Trophoblast cell (in vitro differentiated cells and primary cell): Measurements from ENCODE around the gene PPARGC1A.

Experiments used
- DNase-seq, 2 donors: peaks; one replicate each; pipeline ENCODE4 v3.0.0-alpha.2; 2016
- H2AFZ ChIP-seq: 2 replicates; pipeline ENCODE4 v1.6.1; 2013; ENCODE audit warnings: low read length, moderate library complexity, mild to moderate bottlenecking; ENCODE audit not compliant: insufficient read depth, poor library complexity
- H2AK5ac ChIP-seq: 2 replicates; pipeline ENCODE4 v1.6.1; 2013; ENCODE audit warnings: mild to moderate bottlenecking, low read length
- H2BK120ac ChIP-seq: 2 replicates; pipeline ENCODE4 v1.6.1; 2013; ENCODE audit warnings: low read length, mild to moderate bottlenecking, moderate library complexity; ENCODE audit not compliant: insufficient read depth, poor library complexity
- H2BK12ac ChIP-seq: 2 replicates; pipeline ENCODE4 v1.6.1; 2013; ENCODE audit warnings: mild to moderate bottlenecking, low read length, moderate library complexity
- H2BK5ac ChIP-seq: 2 replicates; pipeline ENCODE4 v1.6.1; 2013; ENCODE audit warnings: low read length, low read depth, moderate library complexity, mild to moderate bottlenecking; ENCODE audit not compliant: poor library complexity
- H3K14ac ChIP-seq: 2 replicates; pipeline ENCODE4 v1.6.1; 2013; ENCODE audit warnings: mild to moderate bottlenecking, low read length
- H3K18ac ChIP-seq: 2 replicates; pipeline ENCODE4 v1.6.1; 2013; ENCODE audit warnings: mild to moderate bottlenecking, low read length
- H3K23ac ChIP-seq: 2 replicates; pipeline ENCODE4 v1.6.1; 2013; ENCODE audit warnings: low read length
- H3K27ac ChIP-seq: 2 replicates; pipeline ENCODE4 v1.5.1; 2013; ENCODE audit warnings: low read depth, mild to moderate bottlenecking, inconsistent platforms, low read length, moderate library complexity
- H3K27me3 ChIP-seq: 2 replicates; pipeline ENCODE4 v1.6.1; 2013; ENCODE audit warnings: inconsistent platforms, mild to moderate bottlenecking, low read length, moderate library complexity; ENCODE audit not compliant: insufficient read depth
- H3K36me3 ChIP-seq, 2 experiments: 1 replicate in 1 of 2; 2 replicates in 1 of 2; pipeline ENCODE4 v1.6.1; 2013; ENCODE audit warnings: low read length in 2 of 2, mild to moderate bottlenecking in 2 of 2, moderate library complexity in 1 of 2; ENCODE audit not compliant: insufficient read depth in 2 of 2, control insufficient read depth in 1 of 2
- H3K4ac ChIP-seq: 2 replicates; pipeline ENCODE4 v1.6.1; 2013; ENCODE audit warnings: low read depth, mild to moderate bottlenecking, low read length, moderate library complexity
- H3K4me1 ChIP-seq, 2 experiments: 1 replicate in 1 of 2; 2 replicates in 1 of 2; pipeline ENCODE4 v1.6.1; 2013; ENCODE audit warnings: low read length in 2 of 2, mild to moderate bottlenecking in 2 of 2, moderate library complexity in 1 of 2; ENCODE audit not compliant: insufficient read depth in 2 of 2, control insufficient read depth in 1 of 2
- H3K4me2 ChIP-seq: 2 replicates; pipeline ENCODE4 v1.6.1; 2013; ENCODE audit warnings: inconsistent platforms, mild to moderate bottlenecking, low read length, moderate library complexity
- H3K4me3 ChIP-seq: 2 replicates; pipeline ENCODE4 v1.5.1; 2013; ENCODE audit warnings: mild to moderate bottlenecking, low read depth, low read length, inconsistent platforms
- H3K79me1 ChIP-seq: one replicate; pipeline ENCODE4 v1.6.1; 2013; ENCODE audit warnings: low read length
- H3K79me2 ChIP-seq: 2 replicates; pipeline ENCODE4 v1.6.1; 2013; ENCODE audit warnings: low read length, mild to moderate bottlenecking; ENCODE audit not compliant: control insufficient read depth, insufficient read depth, poor library complexity
- H3K9ac ChIP-seq: 2 replicates; pipeline ENCODE4 v1.6.1; 2013; ENCODE audit warnings: mild to moderate bottlenecking, low read length
- H3K9me3 ChIP-seq: 2 replicates; pipeline ENCODE4 v1.6.1; 2013; ENCODE audit warnings: low read depth, mild to moderate bottlenecking, control low read depth, inconsistent platforms, low read length; ENCODE audit not compliant: insufficient read depth
- H4K12ac ChIP-seq: 2 replicates; pipeline ENCODE4 v1.6.1; 2013; ENCODE audit warnings: low read depth, mild to moderate bottlenecking, low read length, moderate library complexity
- H4K8ac ChIP-seq: 2 replicates; pipeline ENCODE4 v1.6.1; 2013; ENCODE audit warnings: low read depth, mild to moderate bottlenecking, low read length, moderate library complexity
- H4K91ac ChIP-seq: one replicate; pipeline ENCODE4 v1.6.1; 2013; ENCODE audit warnings: low read depth, mild to moderate bottlenecking, low read length, moderate library complexity
- WGBS: extraction: QIAGEN DNeasy Blood & Tissue Kit; methylation state at CpG from one replicate; pipeline ENCODE4 v1.1.7; 2013; ENCODE audit warnings: missing lambda C conversion rate; ENCODE audit not compliant: insufficient read length, insufficient coverage; ENCODE audit errors: extremely low coverage; 5-methylcytosine and 5-hydroxymethylcytosine counted together

Gene PPARGC1A

GRCh38 chr4:23769406-23769805 is 120.4 kb downstream of the PPARGC1A start:
- H4K8ac ChIP-seq, result no peak overlapping the region
- no peak for DNase-seq
- no peak overlapping the region for H4K91ac ChIP-seq
- H2AFZ ChIP-seq, result no peak overlapping the region
- H3K4ac ChIP-seq, result no peak overlapping the region
- no peak overlapping the region for H2BK5ac ChIP-seq
- H3K36me3 ChIP-seq, result no peaks in the 10 kb centered on the region
- no peak overlapping the region for H2AK5ac ChIP-seq
- H2BK12ac ChIP-seq, result no peak overlapping the region
- H3K27ac ChIP-seq, result no peak overlapping the region
- H3K9ac ChIP-seq, result no peak overlapping the region
- H3K4me1 ChIP-seq, result no peaks in the 10 kb centered on the region
- no peaks in the 10 kb centered on the region for H3K9me3 ChIP-seq
- no peaks in the 10 kb centered on the region for H3K79me2 ChIP-seq
- no peaks in the 10 kb centered on the region for H3K27me3 ChIP-seq
- no peak overlapping the region for H2BK120ac ChIP-seq
- H3K4me3 ChIP-seq, result no peak overlapping the region
- no peak overlapping the region for H3K18ac ChIP-seq
- no peak overlapping the region for H3K4me2 ChIP-seq
- H3K14ac ChIP-seq, result no peak overlapping the region
- H3K23ac ChIP-seq, result no peak overlapping the region
- H4K12ac ChIP-seq, result no peak overlapping the region
- H3K79me1 ChIP-seq, result no peaks in the 10 kb centered on the region

GRCh38 chr4:23768541-23768940 is 121.3 kb downstream of the PPARGC1A start:
- no peak overlapping the region for H4K12ac ChIP-seq
- H2AK5ac ChIP-seq, result no peak overlapping the region
- no peaks in the 10 kb centered on the region for H3K4me1 ChIP-seq
- H4K8ac ChIP-seq, result no peak overlapping the region
- H3K36me3 ChIP-seq, result no peaks in the 10 kb centered on the region
- H2BK5ac ChIP-seq, result no peak overlapping the region
- H3K18ac ChIP-seq, result no peak overlapping the region
- H2BK12ac ChIP-seq, result no peak overlapping the region
- WGBS, result no CpG with 5 or more reads among the region's 1 CpG
- H3K23ac ChIP-seq, result no peak overlapping the region
- no peak overlapping the region for H2BK120ac ChIP-seq
- no peak overlapping the region for H3K9ac ChIP-seq
- no peaks in the 10 kb centered on the region for H3K79me2 ChIP-seq
- no peak overlapping the region for H3K4ac ChIP-seq
- H3K27me3 ChIP-seq, result no peaks in the 10 kb centered on the region
- H3K4me2 ChIP-seq, result no peak overlapping the region
- no peak overlapping the region for H3K27ac ChIP-seq
- H2AFZ ChIP-seq, result no peak overlapping the region
- no peak overlapping the region for H3K4me3 ChIP-seq
- no peaks in the 10 kb centered on the region for H3K9me3 ChIP-seq
- DNase-seq, result no peak
- no peak overlapping the region for H3K14ac ChIP-seq
- no peak overlapping the region for H4K91ac ChIP-seq
- H3K79me1 ChIP-seq, result no peaks in the 10 kb centered on the region

GRCh38 chr4:23766344-23766743 is 123.5 kb downstream of the PPARGC1A start:
- Histone ChIP-seq H2AFZ (no peak overlapping the region), H3K79me1 (no peaks in the 10 kb centered on the region), H3K14ac (no peak overlapping the region), H4K8ac (no peak overlapping the region), H3K27me3 (no peaks in the 10 kb centered on the region), H3K36me3 (no peaks in the 10 kb centered on the region), H3K23ac (no peak overlapping the region), H3K27ac (no peak overlapping the region), H4K91ac (no peak overlapping the region), H3K9me3 (no peaks in the 10 kb centered on the region), H3K4me1 (no peaks in the 10 kb centered on the region), H3K4me2 (no peak overlapping the region), H3K9ac (no peak overlapping the region), H3K4ac (no peak overlapping the region), H4K12ac (no peak overlapping the region), H2BK120ac (no peak overlapping the region), H3K4me3 (no peak overlapping the region), H2AK5ac (no peak overlapping the region), H2BK5ac (no peak overlapping the region), H3K18ac (no peak overlapping the region), H2BK12ac (no peak overlapping the region), H3K79me2 (no peaks in the 10 kb centered on the region)
- DNase-seq, result no peak
- no CpG with 5 or more reads among the region's 2 CpGs for WGBS

GRCh38 chr4:23763559-23763958 is 126.3 kb downstream of the PPARGC1A start:
- no peaks in the 10 kb centered on the region for H3K79me1 ChIP-seq
- H3K9me3 ChIP-seq, result no peaks in the 10 kb centered on the region
- no peaks in the 10 kb centered on the region for H3K79me2 ChIP-seq
- no peak overlapping the region for H2BK5ac ChIP-seq
- H2AFZ ChIP-seq, result no peak overlapping the region
- H4K91ac ChIP-seq, result no peak overlapping the region
- H2BK12ac ChIP-seq, result no peak overlapping the region
- no peak overlapping the region for H3K9ac ChIP-seq
- no peak overlapping the region for H2AK5ac ChIP-seq
- no peak overlapping the region for H3K23ac ChIP-seq
- H3K4me2 ChIP-seq, result no peak overlapping the region
- H4K12ac ChIP-seq, result no peak overlapping the region
- no peak overlapping the region for H3K4ac ChIP-seq
- no peak for DNase-seq
- WGBS, result no CpG with 5 or more reads among the region's 3 CpGs
- no peak overlapping the region for H3K4me3 ChIP-seq
- H3K27me3 ChIP-seq, result no peaks in the 10 kb centered on the region
- H3K4me1 ChIP-seq, result no peaks in the 10 kb centered on the region
- no peaks in the 10 kb centered on the region for H3K36me3 ChIP-seq
- no peak overlapping the region for H2BK120ac ChIP-seq
- no peak overlapping the region for H3K14ac ChIP-seq
- no peak overlapping the region for H3K18ac ChIP-seq
- H3K27ac ChIP-seq, result no peak overlapping the region
- no peak overlapping the region for H4K8ac ChIP-seq
